Gastrocnemius medialis (tissue), 4 donors: ENCODE measurements around the gene PRICKLE1.

Experiments
- POLR2A ChIP-seq, 2 donors: fragments of 450-650 bp; IDR thresholded peaks; one replicate each; pipeline ENCODE4 v1.6.1; 2017; ENCODE audit warnings: antibody characterized with exemption in 2 of 2, mild to moderate bottlenecking in 2 of 2, moderate library complexity in 2 of 2
- TF ChIP-seq, protein P1 (sequence below), 5 experiments: fragments of 450-650 bp in 3 of 5; fragments of 200-600 bp in 2 of 5; sonication (generic) in 2 of 5; IDR thresholded peaks in 4 of 5; conservative IDR thresholded peaks in 1 of 5; 1 replicate in 4 of 5; 2 replicates in 1 of 5; pipeline ENCODE4 v1.5.1; 2016 to 2019; ENCODE audit warnings: antibody characterized with exemption in 5 of 5, mild to moderate bottlenecking in 3 of 5, moderate library complexity in 3 of 5

GRCh38 chr12:42468921-42469320 lies 120.6 kb downstream of the PRICKLE1 start:
- TF ChIP-seq, protein P1, sequence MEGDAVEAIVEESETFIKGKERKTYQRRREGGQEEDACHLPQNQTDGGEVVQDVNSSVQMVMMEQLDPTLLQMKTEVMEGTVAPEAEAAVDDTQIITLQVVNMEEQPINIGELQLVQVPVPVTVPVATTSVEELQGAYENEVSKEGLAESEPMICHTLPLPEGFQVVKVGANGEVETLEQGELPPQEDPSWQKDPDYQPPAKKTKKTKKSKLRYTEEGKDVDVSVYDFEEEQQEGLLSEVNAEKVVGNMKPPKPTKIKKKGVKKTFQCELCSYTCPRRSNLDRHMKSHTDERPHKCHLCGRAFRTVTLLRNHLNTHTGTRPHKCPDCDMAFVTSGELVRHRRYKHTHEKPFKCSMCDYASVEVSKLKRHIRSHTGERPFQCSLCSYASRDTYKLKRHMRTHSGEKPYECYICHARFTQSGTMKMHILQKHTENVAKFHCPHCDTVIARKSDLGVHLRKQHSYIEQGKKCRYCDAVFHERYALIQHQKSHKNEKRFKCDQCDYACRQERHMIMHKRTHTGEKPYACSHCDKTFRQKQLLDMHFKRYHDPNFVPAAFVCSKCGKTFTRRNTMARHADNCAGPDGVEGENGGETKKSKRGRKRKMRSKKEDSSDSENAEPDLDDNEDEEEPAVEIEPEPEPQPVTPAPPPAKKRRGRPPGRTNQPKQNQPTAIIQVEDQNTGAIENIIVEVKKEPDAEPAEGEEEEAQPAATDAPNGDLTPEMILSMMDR (IDR thresholded peaks at IDR 0.05 in 4 of 5, conservative IDR thresholded peaks at IDR 0.05 in 1 of 5), result no peak
- no peak for TF ChIP-seq POLR2A (IDR thresholded peaks at IDR 0.05)
